Uterus (tissue), 4 donors: Measurements from ENCODE around the gene CCDC38. TPM values are rescaled to one million over a fixed set of nuclear protein-coding genes. Genes with fewer than 3 reads are reported as not detected.

ENCODE experiments used
- DNase-seq, 2 donors: peaks; one replicate each; pipeline ENCODE4 v3.0.0-alpha.2; 2019 to 2020
- H3K27ac ChIP-seq, 2 donors: fragments of 200-600 bp; sonication (generic); 1 replicate in 1 of 2; 2 replicates in 1 of 2; pipeline ENCODE4 v1.5.1; 2016 to 2018
- H3K27me3 ChIP-seq, 2 donors: fragments of 200-600 bp; sonication (generic); one replicate each; pipeline ENCODE4 v1.5.1; 2018 to 2019; ENCODE audit warnings: control low read depth in 1 of 2
- H3K36me3 ChIP-seq, 2 donors: fragments of 200-600 bp; sonication (generic); one replicate each; pipeline ENCODE4 v1.5.1; 2019; ENCODE audit warnings: control low read depth in 1 of 2
- H3K4me1 ChIP-seq, 2 donors: fragments of 200-600 bp; sonication (generic); one replicate each; pipeline ENCODE4 v1.5.1; 2018 to 2019; ENCODE audit warnings: control low read depth in 1 of 2
- H3K4me3 ChIP-seq, 2 donors: fragments of 200-600 bp; sonication (generic); 1 replicate in 1 of 2; 2 replicates in 1 of 2; pipeline ENCODE4 v1.5.1; 2018 to 2019; ENCODE audit warnings: mild to moderate bottlenecking in 1 of 2
- H3K9me3 ChIP-seq, 2 donors: fragments of 200-600 bp; sonication (generic); one replicate each; pipeline ENCODE4 v1.5.1; 2019; ENCODE audit warnings: control low read depth in 1 of 2
- POLR2A ChIP-seq, 2 donors: fragments of 450-650 bp; IDR thresholded peaks; one replicate each; pipeline ENCODE4 v1.6.1; 2016; ENCODE audit warnings: antibody characterized with exemption in 2 of 2, mild to moderate bottlenecking in 1 of 2, moderate library complexity in 1 of 2
- intact Hi-C: fragments of 100-400 bp; cut with DNase I; formaldehyde crosslinking; loops from one replicate; pipeline ENCODE4 v1.15.1; 2023; ENCODE audit warnings: low total_unique reads
- total RNA-seq, 4 donors: library from RNA; depleted of rRNA in 3 of 4; stranded (reverse); fragments of >200 nt in 3 of 4; gene quantifications; one replicate each; pipeline versions ENCODE4 v1.1.0 to v1.2.4, GENCODE V29; 2014 to 2023
- TF ChIP-seq, protein P1 (sequence below), 4 experiments: fragments of 200-600 bp in 2 of 4; fragments of 450-650 bp in 2 of 4; sonication (generic) in 2 of 4; IDR thresholded peaks; one replicate each; pipeline ENCODE4 v1.5.1; 2016 to 2019; ENCODE audit warnings: antibody characterized with exemption in 4 of 4, mild to moderate bottlenecking in 2 of 4, moderate library complexity in 1 of 4
- donor health status: DM: yes; HTN: yes; CAD: no.

Gene CCDC38
- total RNA-seq, 4 donors from 2014 or later, result 0.49 TPM; not detected in 3

DNA sequence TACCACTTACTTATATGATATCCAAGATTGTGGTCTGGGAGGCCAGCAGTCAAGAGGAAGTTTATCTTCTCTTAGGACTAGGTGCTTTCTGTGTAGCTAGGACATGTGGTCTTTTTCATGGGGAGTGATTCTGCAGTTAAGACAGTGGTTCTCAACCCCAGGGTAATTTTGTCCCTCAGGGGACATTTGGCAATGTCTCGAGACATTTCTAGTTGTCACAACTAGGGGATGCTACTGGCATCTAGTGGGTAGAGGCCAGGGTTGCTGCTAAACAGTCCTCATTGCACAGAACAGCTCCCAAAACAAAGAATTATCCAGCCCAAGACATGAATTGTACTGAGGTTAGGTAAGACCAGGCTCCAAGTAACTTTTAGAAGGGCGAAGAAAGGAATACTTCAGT, 20.7 kb upstream of the CCDC38 start:
- H3K27me3 ChIP-seq, result no peaks in the 10 kb centered on the region
- H3K36me3 ChIP-seq, result no peaks in the 10 kb centered on the region
- H3K4me1 ChIP-seq, result no peaks in the 10 kb centered on the region
- intact Hi-C loops, result no loop called here
- no peak for DNase-seq
- no peaks in the 10 kb centered on the region for H3K9me3 ChIP-seq
- no peak overlapping the region for H3K27ac ChIP-seq
- no peak overlapping the region for H3K4me3 ChIP-seq
- no peak for TF ChIP-seq POLR2A (IDR thresholded peaks at IDR 0.05)
- TF ChIP-seq, protein P1, sequence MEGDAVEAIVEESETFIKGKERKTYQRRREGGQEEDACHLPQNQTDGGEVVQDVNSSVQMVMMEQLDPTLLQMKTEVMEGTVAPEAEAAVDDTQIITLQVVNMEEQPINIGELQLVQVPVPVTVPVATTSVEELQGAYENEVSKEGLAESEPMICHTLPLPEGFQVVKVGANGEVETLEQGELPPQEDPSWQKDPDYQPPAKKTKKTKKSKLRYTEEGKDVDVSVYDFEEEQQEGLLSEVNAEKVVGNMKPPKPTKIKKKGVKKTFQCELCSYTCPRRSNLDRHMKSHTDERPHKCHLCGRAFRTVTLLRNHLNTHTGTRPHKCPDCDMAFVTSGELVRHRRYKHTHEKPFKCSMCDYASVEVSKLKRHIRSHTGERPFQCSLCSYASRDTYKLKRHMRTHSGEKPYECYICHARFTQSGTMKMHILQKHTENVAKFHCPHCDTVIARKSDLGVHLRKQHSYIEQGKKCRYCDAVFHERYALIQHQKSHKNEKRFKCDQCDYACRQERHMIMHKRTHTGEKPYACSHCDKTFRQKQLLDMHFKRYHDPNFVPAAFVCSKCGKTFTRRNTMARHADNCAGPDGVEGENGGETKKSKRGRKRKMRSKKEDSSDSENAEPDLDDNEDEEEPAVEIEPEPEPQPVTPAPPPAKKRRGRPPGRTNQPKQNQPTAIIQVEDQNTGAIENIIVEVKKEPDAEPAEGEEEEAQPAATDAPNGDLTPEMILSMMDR (IDR thresholded peaks at IDR 0.05), result no peak

- Histone ChIP-seq H3K4me3 (no peak overlapping the region), H3K36me3 (no peaks in the 10 kb centered on the region), H3K27me3 (no peaks in the 10 kb centered on the region), H3K4me1 (no peaks in the 10 kb centered on the region), H3K27ac (no peak overlapping the region), H3K9me3 (no peaks in the 10 kb centered on the region)
- no peak for DNase-seq
- TF ChIP-seq, protein P1 (IDR thresholded peaks at IDR 0.05), result no peak
- TF ChIP-seq POLR2A (IDR thresholded peaks at IDR 0.05), result no peak
- intact Hi-C loops, result no loop called here
These were observed 19.8 kb upstream of the CCDC38 start for GRCh38 chr12:95962222-95962621.

DNA sequence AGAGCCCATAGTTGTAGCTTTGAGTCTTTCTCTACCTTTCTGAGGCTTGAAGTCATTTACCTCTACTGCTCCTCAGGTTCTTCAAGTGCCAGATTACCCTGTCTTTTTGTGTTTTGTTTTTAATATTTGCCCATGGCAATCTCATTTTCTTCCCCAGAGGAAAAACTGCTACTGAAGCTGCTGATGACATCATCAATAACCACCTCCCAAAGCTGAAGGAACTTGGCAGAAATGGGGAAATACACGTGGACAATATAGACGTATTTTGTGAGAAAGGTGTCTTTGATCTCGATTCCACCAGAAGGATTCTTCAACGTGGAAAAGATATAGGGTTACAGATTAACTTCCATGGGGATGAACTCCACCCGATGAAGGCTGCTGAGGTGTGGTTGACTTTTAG, 17.8 kb upstream of the CCDC38 start:
- H3K27me3 ChIP-seq, result no peaks in the 10 kb centered on the region
- no peaks in the 10 kb centered on the region for H3K4me1 ChIP-seq
- TF ChIP-seq, protein P1 (IDR thresholded peaks at IDR 0.05), result no peak
- TF ChIP-seq POLR2A (IDR thresholded peaks at IDR 0.05), result no peak
- no peak overlapping the region for H3K27ac ChIP-seq
- no peak overlapping the region for H3K4me3 ChIP-seq
- no peak for DNase-seq
- no peaks in the 10 kb centered on the region for H3K9me3 ChIP-seq
- no peaks in the 10 kb centered on the region for H3K36me3 ChIP-seq
- intact Hi-C loops, result no loop called here

- no peak overlapping the region for H3K27ac ChIP-seq
- no peaks in the 10 kb centered on the region for H3K9me3 ChIP-seq
- H3K4me3 ChIP-seq, result no peak overlapping the region
- no peak for TF ChIP-seq POLR2A (IDR thresholded peaks at IDR 0.05)
- TF ChIP-seq, protein P1 (IDR thresholded peaks at IDR 0.05), result no peak
- intact Hi-C loops, result no loop called here
- H3K4me1 ChIP-seq, result no peaks in the 10 kb centered on the region
- no peaks in the 10 kb centered on the region for H3K36me3 ChIP-seq
- no peaks in the 10 kb centered on the region for H3K27me3 ChIP-seq
- DNase-seq, result no peak
These were observed 16.7 kb upstream of the CCDC38 start for GRCh38 chr12:95959107-95959506.

GRCh38 chr12:95956557-95957145, 14.2 kb upstream of the CCDC38 start:
- H3K4me3 ChIP-seq, result no peak overlapping the region
- no peak for TF ChIP-seq POLR2A (IDR thresholded peaks at IDR 0.05)
- TF ChIP-seq, protein P1 (IDR thresholded peaks at IDR 0.05), result no peak
- intact Hi-C loops, result no loop called here
- H3K4me1 ChIP-seq, result no peaks in the 10 kb centered on the region
- no peak for DNase-seq
- no peaks in the 10 kb centered on the region for H3K27me3 ChIP-seq
- H3K27ac ChIP-seq, result no peak overlapping the region
- no peaks in the 10 kb centered on the region for H3K36me3 ChIP-seq
- H3K9me3 ChIP-seq, result no peaks in the 10 kb centered on the region
